ENCODE data around the gene FERMT3.

Gene FERMT3

GRCh38 chr11:64196626-64197025 lies 9.9 kb upstream of the FERMT3 start:
- H3K9ac ChIP-seq (ENCODE audit: low read length) = no peak overlapping the region
- no peak overlapping the region for H3K4me3 ChIP-seq (ENCODE audit: low read length)
- peaks cover 84% of the 10 kb centered on the region for H3K36me3 ChIP-seq (ENCODE audit: control insufficient read depth, insufficient read depth, low read length, severe bottlenecking)
- H3K4me1 ChIP-seq (ENCODE audit: control insufficient read depth, insufficient read depth, low read length) = no peaks in the 10 kb centered on the region
- H3K9me3 ChIP-seq (ENCODE audit: control insufficient read depth, low read length) = no peaks in the 10 kb centered on the region
- DNase-seq (ENCODE audit: low read depth) = no peak
- no peaks in the 10 kb centered on the region for H3K27me3 ChIP-seq (replicated peaks; ENCODE audit: control insufficient read depth, insufficient read depth, low read length)

DNA sequence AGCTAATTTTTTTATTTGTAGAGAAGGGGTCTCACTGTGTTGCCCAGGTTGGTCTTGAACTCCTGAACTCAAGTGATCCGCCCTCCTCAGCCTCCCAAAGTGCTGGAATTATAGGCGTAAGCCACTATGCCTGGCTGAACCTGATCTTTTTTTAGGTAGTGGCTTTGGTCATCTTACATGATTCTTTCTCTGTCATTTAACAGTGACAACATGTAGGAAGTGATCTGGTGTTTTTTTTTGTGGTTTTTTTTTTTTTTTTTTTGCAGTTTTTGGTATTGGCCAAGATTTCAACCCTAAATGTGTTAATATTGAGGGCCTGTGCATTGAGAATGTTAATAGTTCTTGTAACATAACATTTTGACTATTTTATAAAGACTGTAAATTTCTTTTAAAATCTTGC lies 8.0 kb upstream of the FERMT3 start:
- Histone ChIP-seq H3K4me1 (ENCODE audit: control insufficient read depth, insufficient read depth, low read length) (no peaks in the 10 kb centered on the region), H3K36me3 (ENCODE audit: control insufficient read depth, insufficient read depth, low read length, severe bottlenecking) (peaks cover 95% of the 10 kb centered on the region), H3K9me3 (ENCODE audit: control insufficient read depth, low read length) (no peaks in the 10 kb centered on the region), H3K27me3 (replicated peaks; ENCODE audit: control insufficient read depth, insufficient read depth, low read length) (no peaks in the 10 kb centered on the region), H3K4me3 (ENCODE audit: low read length) (no peak overlapping the region), H3K9ac (ENCODE audit: low read length) (no peak overlapping the region)
- DNase-seq (ENCODE audit: low read depth) = no peak

- Histone ChIP-seq H3K9ac (ENCODE audit: low read length) (no peak overlapping the region), H3K9me3 (ENCODE audit: control insufficient read depth, low read length) (no peaks in the 10 kb centered on the region), H3K27me3 (replicated peaks; ENCODE audit: control insufficient read depth, insufficient read depth, low read length) (no peaks in the 10 kb centered on the region), H3K36me3 (ENCODE audit: control insufficient read depth, insufficient read depth, low read length, severe bottlenecking) (peaks cover 81% of the 10 kb centered on the region), H3K4me1 (ENCODE audit: control insufficient read depth, insufficient read depth, low read length) (no peaks in the 10 kb centered on the region), H3K4me3 (ENCODE audit: low read length) (no peak overlapping the region)
- DNase-seq (ENCODE audit: low read depth) = no peak
Measured at GRCh38 chr11:64201543-64201942, 5.0 kb upstream of the FERMT3 start.

DNA sequence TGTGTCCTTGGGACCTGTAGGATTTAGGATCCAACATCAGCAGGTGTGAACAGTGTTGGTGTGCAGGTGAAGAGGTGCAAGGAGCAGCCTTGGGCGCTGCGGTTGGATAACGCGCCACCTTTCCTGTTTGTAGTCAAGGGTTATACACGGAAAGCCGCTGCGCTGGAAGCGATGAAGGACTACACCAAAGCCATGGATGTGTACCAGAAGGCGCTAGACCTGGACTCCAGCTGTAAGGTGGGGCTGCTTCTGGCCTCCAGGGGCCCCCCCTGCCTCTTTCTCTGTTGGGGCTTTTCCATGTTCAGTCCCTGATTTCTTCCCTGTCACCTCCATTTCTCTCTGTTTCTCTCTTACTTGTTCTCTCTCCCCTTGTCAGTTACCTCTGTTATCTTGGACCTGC lies 3.5 kb upstream of the FERMT3 start:
- no peak overlapping the region for H3K9ac ChIP-seq (ENCODE audit: low read length)
- no peak for DNase-seq (ENCODE audit: low read depth)
- H3K4me1 ChIP-seq (ENCODE audit: control insufficient read depth, insufficient read depth, low read length) = peaks cover 9% of the 10 kb centered on the region

DNA sequence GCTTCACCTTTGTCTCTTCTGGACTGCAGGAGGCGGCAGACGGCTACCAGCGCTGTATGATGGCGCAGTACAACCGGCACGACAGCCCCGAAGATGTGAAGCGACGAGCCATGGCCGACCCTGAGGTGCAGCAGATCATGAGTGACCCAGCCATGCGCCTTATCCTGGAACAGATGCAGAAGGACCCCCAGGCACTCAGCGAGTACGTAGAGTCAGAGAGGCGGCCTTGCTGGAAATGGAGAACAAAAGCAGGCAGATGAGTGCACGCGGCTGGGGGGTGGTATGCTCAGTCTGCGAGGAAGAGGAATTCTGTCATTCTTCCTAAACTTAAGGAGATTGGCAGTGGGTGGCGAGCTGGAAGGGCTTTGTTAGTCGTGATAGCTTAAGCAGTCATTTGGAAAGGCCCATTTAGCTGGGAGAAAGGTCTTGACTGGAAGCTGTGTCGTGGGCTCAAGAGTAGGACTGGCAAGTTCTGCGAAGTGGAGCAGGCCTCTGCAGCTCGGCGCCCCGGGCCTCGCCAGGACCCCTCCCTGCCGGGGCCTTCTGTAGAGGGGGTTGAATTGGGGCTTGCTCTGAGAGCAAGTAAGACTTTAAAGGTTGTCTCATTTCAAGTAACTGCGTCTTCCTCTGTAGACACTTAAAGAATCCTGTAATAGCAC lies 3.0 kb upstream of the FERMT3 start:
- Histone ChIP-seq H3K36me3 (ENCODE audit: control insufficient read depth, insufficient read depth, low read length, severe bottlenecking) (peaks cover 61% of the 10 kb centered on the region), H3K9me3 (ENCODE audit: control insufficient read depth, low read length) (no peaks in the 10 kb centered on the region), H3K4me3 (ENCODE audit: low read length) (no peak overlapping the region), H3K27me3 (replicated peaks; ENCODE audit: control insufficient read depth, insufficient read depth, low read length) (no peaks in the 10 kb centered on the region), H3K4me1 (ENCODE audit: control insufficient read depth, insufficient read depth, low read length) (peaks cover 9% of the 10 kb centered on the region), H3K9ac (ENCODE audit: low read length) (no peak overlapping the region)
- DNase-seq (ENCODE audit: low read depth) = no peak

More for the DNA sequence above, 3.5 kb upstream of the FERMT3 start:
- H3K36me3 ChIP-seq (ENCODE audit: control insufficient read depth, insufficient read depth, low read length, severe bottlenecking) = peaks cover 66% of the 10 kb centered on the region
- H3K4me3 ChIP-seq (ENCODE audit: low read length) = no peak overlapping the region
- H3K27me3 ChIP-seq (replicated peaks; ENCODE audit: control insufficient read depth, insufficient read depth, low read length) = no peaks in the 10 kb centered on the region
- no peaks in the 10 kb centered on the region for H3K9me3 ChIP-seq (ENCODE audit: control insufficient read depth, low read length)

GRCh38 chr11:64204080-64204440 lies 2.5 kb upstream of the FERMT3 start:
- no peaks in the 10 kb centered on the region for H3K9me3 ChIP-seq (ENCODE audit: control insufficient read depth, low read length)
- H3K4me3 ChIP-seq (ENCODE audit: low read length) = no peak overlapping the region
- no peaks in the 10 kb centered on the region for H3K27me3 ChIP-seq (replicated peaks; ENCODE audit: control insufficient read depth, insufficient read depth, low read length)
- peaks cover 9% of the 10 kb centered on the region for H3K4me1 ChIP-seq (ENCODE audit: control insufficient read depth, insufficient read depth, low read length)
- H3K9ac ChIP-seq (ENCODE audit: low read length) = peak overlapping the region; percentile 22
- no peak for DNase-seq (ENCODE audit: low read depth)
- peaks cover 56% of the 10 kb centered on the region for H3K36me3 ChIP-seq (ENCODE audit: control insufficient read depth, insufficient read depth, low read length, severe bottlenecking)

DNA sequence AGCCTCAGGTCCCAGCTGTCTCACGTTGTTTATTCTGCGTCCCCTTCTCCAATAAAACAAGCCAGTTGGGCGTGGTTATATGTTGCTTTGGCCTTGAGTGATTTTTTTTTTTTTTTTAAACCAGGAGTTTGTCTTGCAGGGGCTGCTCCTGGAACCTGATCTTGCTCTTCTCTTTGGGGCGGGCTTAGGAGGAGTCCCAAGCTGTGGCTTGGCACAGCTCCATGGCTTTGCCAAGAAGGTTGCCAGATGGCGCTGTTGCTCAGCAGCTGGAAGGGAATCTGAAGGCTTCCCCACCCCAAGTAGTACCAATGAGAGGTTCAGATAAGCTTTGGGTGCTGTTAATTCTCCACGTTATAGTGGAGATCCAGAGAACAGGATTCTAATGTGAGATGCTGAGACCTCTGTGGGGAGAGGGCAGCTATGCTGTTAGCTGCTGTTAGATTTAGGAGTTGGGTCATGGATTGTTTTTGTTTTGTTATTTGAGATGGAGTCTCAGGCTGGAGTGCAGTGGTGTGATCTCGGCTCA lies 2.0 kb upstream of the FERMT3 start:
- no peaks in the 10 kb centered on the region for H3K27me3 ChIP-seq (replicated peaks; ENCODE audit: control insufficient read depth, insufficient read depth, low read length)
- peaks cover 55% of the 10 kb centered on the region for H3K36me3 ChIP-seq (ENCODE audit: control insufficient read depth, insufficient read depth, low read length, severe bottlenecking)
- H3K9ac ChIP-seq (ENCODE audit: low read length) = peak overlapping the region; percentile 22
- no peaks in the 10 kb centered on the region for H3K9me3 ChIP-seq (ENCODE audit: control insufficient read depth, low read length)
- no peak overlapping the region for H3K4me3 ChIP-seq (ENCODE audit: low read length)
- peak; percentile 97 for DNase-seq (ENCODE audit: low read depth)
- H3K4me1 ChIP-seq (ENCODE audit: control insufficient read depth, insufficient read depth, low read length) = peaks cover 9% of the 10 kb centered on the region

DNA sequence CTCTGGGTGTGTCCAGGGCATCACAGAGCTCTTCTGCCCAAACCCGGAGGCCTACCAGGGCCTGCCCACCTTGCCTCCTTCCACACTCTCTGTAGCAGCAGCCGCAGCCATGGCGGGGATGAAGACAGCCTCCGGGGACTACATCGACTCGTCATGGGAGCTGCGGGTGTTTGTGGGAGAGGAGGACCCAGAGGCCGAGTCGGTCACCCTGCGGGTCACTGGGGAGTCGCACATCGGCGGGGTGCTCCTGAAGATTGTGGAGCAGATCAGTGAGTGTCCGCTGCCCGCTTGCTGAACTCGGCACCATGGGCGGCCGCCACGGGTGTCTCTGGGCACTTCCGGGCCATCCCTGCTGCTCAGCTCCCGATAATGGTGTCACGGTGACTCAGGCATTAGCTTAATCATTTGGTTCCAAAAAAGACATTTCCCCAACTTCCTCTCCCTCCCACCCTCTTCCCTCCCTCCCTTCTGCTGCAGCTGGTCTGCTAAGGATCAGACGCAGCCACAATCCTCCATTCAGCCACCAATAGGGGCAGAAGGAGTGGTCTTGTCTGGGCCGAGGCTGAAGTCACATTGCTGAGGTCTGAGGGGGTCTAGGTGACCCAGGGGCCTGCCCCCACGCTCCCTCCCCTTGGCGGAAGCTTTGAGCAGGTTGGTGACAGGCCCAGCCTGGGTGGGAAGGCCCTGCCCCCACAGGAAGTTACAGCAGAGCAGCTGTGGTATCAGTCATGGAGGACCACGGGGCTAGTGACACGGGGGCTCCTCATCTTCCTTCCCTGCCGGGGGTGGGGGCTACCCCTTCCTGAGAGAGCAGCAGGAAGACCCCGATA lies 950 bp downstream of the FERMT3 start:
- DNase-seq (ENCODE audit: low read depth) = no peak
- H3K4me3 ChIP-seq (ENCODE audit: low read length) = peak overlapping the region; percentile 61
- H3K9ac ChIP-seq (ENCODE audit: low read length) = peak overlapping the region; percentile 74
- no peaks in the 10 kb centered on the region for H3K27me3 ChIP-seq (replicated peaks; ENCODE audit: control insufficient read depth, insufficient read depth, low read length)
- H3K9me3 ChIP-seq (ENCODE audit: control insufficient read depth, low read length) = no peaks in the 10 kb centered on the region
- H3K4me1 ChIP-seq (ENCODE audit: control insufficient read depth, insufficient read depth, low read length) = peaks cover 9% of the 10 kb centered on the region
- peaks cover 26% of the 10 kb centered on the region for H3K36me3 ChIP-seq (ENCODE audit: control insufficient read depth, insufficient read depth, low read length, severe bottlenecking)

GRCh38 chr11:64208086-64208795 lies 1.7 kb downstream of the FERMT3 start:
- Histone ChIP-seq H3K27me3 (replicated peaks; ENCODE audit: control insufficient read depth, insufficient read depth, low read length) (no peaks in the 10 kb centered on the region), H3K4me3 (ENCODE audit: low read length) (peak overlapping the region; percentile 61), H3K36me3 (ENCODE audit: control insufficient read depth, insufficient read depth, low read length, severe bottlenecking) (peaks cover 19% of the 10 kb centered on the region), H3K9ac (ENCODE audit: low read length) (peak overlapping the region; percentile 74), H3K4me1 (ENCODE audit: control insufficient read depth, insufficient read depth, low read length) (peaks cover 9% of the 10 kb centered on the region), H3K9me3 (ENCODE audit: control insufficient read depth, low read length) (no peaks in the 10 kb centered on the region)
- DNase-seq (ENCODE audit: low read depth) = no peak

DNA sequence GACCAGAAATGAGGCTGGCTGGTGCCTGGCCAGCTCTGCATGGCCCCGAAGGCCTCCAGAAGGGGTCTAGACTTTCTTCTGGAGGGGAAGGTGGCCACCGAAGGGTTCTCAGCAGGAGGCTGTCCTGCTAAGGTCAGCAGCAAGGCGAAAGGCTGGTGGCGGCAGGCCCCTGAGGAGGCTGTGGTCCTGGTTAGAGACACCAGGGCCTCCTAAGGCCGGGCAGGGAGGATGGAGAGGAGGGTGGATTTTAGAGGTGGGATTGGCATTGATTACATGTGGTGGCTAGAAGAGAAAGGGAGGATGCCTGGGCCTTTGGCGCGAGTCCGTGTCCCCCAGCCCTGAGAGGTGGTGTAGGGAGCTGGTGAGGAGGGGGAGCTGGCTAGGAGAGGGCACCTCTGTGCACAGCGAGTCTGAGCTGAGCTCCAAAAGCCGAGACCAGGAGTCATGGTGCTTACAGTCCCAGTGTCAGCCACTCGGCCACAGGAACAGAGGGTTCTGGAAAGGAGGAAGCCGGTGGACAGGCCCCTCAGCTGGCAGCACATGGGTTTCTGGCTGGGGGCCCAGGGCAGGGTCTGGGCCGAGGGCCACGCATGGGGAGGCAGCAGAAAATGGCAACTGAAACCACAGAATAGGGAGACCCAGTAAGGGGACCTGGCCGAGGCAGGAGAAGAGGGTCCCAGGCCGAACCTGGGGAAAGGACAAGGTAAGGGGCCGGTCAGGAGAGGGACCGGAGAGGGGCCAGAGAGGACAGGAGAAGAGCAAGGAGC lies 2.5 kb downstream of the FERMT3 start:
- Histone ChIP-seq H3K9ac (ENCODE audit: low read length) (no peak overlapping the region), H3K9me3 (ENCODE audit: control insufficient read depth, low read length) (no peaks in the 10 kb centered on the region), H3K4me3 (ENCODE audit: low read length) (no peak overlapping the region), H3K4me1 (ENCODE audit: control insufficient read depth, insufficient read depth, low read length) (peaks cover 9% of the 10 kb centered on the region), H3K27me3 (replicated peaks; ENCODE audit: control insufficient read depth, insufficient read depth, low read length) (no peaks in the 10 kb centered on the region), H3K36me3 (ENCODE audit: control insufficient read depth, insufficient read depth, low read length, severe bottlenecking) (peaks cover 11% of the 10 kb centered on the region)
- DNase-seq (ENCODE audit: low read depth) = no peak

GRCh38 chr11:64209563-64209843 lies 3.0 kb downstream of the FERMT3 start:
- no peak overlapping the region for H3K9ac ChIP-seq (ENCODE audit: low read length)
- H3K27me3 ChIP-seq (replicated peaks; ENCODE audit: control insufficient read depth, insufficient read depth, low read length) = no peaks in the 10 kb centered on the region
- no peak overlapping the region for H3K4me3 ChIP-seq (ENCODE audit: low read length)
- H3K9me3 ChIP-seq (ENCODE audit: control insufficient read depth, low read length) = no peaks in the 10 kb centered on the region
- peaks cover 8% of the 10 kb centered on the region for H3K36me3 ChIP-seq (ENCODE audit: control insufficient read depth, insufficient read depth, low read length, severe bottlenecking)
- peaks cover 9% of the 10 kb centered on the region for H3K4me1 ChIP-seq (ENCODE audit: control insufficient read depth, insufficient read depth, low read length)
- no peak for DNase-seq (ENCODE audit: low read depth)

Measured in adipocyte (in vitro differentiated cells).